GM18867 (cell line): ENCODE measurements around the gene TTLL3.
A peak's percentile ranks its signal among the peaks of the same experiment; 100 is the strongest.

Experiments used
- ATAC-seq: cut with Tn5 transposase; IDR thresholded peaks from one replicate; pipeline ENCODE4 v1.9.1; 2021; ENCODE audit warnings: mild to moderate bottlenecking, moderate library complexity; ENCODE audit not compliant: unreplicated experiment

TTLL3 gene

GRCh38 chr3:9804996-9805395, 5.1 kb upstream of the TTLL3 start:
- ATAC-seq: no peak

- no peak for ATAC-seq
These were observed 3.9 kb upstream of the TTLL3 start for GRCh38 chr3:9806137-9806536.

- ATAC-seq: no peak
These were observed 3.1 kb upstream of the TTLL3 start for GRCh38 chr3:9806688-9807589.

GRCh38 chr3:9807981-9808344, 2.1 kb upstream of the TTLL3 start:
- no peak for ATAC-seq

GRCh38 chr3:9808345-9809037, 1.6 kb upstream of the TTLL3 start:
- peak; percentile 48 for ATAC-seq

GRCh38 chr3:9809239-9809614, 835 bp upstream of the TTLL3 start:
- peak; percentile 4 for ATAC-seq

- ATAC-seq: no peak
These were observed 340 bp downstream of the TTLL3 start for GRCh38 chr3:9810433-9810770.

- no peak for ATAC-seq
These were observed 784 bp downstream of the TTLL3 start for GRCh38 chr3:9810846-9811245.

GRCh38 chr3:9812870-9813483, 2.9 kb downstream of the TTLL3 start:
- no peak for ATAC-seq

- ATAC-seq: no peak
These were observed 5.9 kb downstream of the TTLL3 start for GRCh38 chr3:9815986-9816385.

- ATAC-seq: no peak
These were observed 7.4 kb downstream of the TTLL3 start for GRCh38 chr3:9817436-9817835.

- ATAC-seq: no peak
These were observed 8.7 kb downstream of the TTLL3 start for GRCh38 chr3:9818666-9819335.

- ATAC-seq: no peak
These were observed 10.5 kb downstream of the TTLL3 start for GRCh38 chr3:9820543-9820942.

GRCh38 chr3:9820946-9821345, 10.9 kb downstream of the TTLL3 start:
- ATAC-seq: no peak

- no peak for ATAC-seq
These were observed 15.5 kb downstream of the TTLL3 start for GRCh38 chr3:9825451-9826040.

GRCh38 chr3:9826815-9827573, 16.9 kb downstream of the TTLL3 start:
- no peak for ATAC-seq

- ATAC-seq: no peak
These were observed 19.0 kb downstream of the TTLL3 start for GRCh38 chr3:9828801-9829755.

- no peak for ATAC-seq
These were observed 21.2 kb downstream of the TTLL3 start for GRCh38 chr3:9831253-9831652.

GRCh38 chr3:9833078-9833477, 23.0 kb downstream of the TTLL3 start:
- no peak for ATAC-seq
